Fibroblast of mammary gland (primary cell): Measurements from ENCODE around the gene PCBP2.
"Not testable (repeated sequence)": the region's sequence is repeated elsewhere in the genome, so short reads cannot be mapped to it uniquely, and the experiment has no call there.

ENCODE experiments used
- DNase-seq: peaks from one replicate; pipeline ENCODE4 v3.0.0-alpha.2; 2010; ENCODE audit warnings: low read depth
- H3K4me3 ChIP-seq: 2 replicates; pipeline ENCODE4 v1.5.1; 2011; ENCODE audit warnings: low read depth, mild to moderate bottlenecking, low read length, moderate library complexity; ENCODE audit not compliant: control insufficient read depth
- TF ChIP-seq, protein P1 (sequence below): conservative IDR thresholded peaks from 2 replicates; pipeline ENCODE4 v1.5.1; 2011; ENCODE audit warnings: low read depth, low read length, inconsistent platforms; ENCODE audit not compliant: control insufficient read depth, insufficient read depth

The PCBP2 gene

DNA sequence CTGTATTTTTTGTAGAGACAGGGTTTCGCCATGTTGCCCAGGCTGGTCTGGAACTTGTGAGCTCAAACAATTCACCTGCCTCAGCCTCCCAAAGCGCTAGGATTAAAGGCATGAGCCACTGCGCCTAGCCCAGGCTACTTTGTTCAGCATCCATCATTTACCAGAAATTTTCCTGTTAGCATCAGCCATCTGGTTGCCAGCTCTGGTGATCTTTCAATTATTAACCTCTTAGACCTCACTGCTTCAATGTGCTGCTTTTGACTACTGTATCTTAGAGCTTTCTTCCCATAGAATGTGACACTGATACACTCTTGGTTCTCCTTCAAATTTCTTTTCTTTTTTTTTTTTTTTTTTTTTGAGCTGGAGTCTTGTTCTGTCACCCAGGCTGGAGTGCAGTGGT, 33.7 kb upstream of the PCBP2 start:
- no peak overlapping the region for H3K4me3 ChIP-seq
- no peak for DNase-seq
- TF ChIP-seq, protein P1, sequence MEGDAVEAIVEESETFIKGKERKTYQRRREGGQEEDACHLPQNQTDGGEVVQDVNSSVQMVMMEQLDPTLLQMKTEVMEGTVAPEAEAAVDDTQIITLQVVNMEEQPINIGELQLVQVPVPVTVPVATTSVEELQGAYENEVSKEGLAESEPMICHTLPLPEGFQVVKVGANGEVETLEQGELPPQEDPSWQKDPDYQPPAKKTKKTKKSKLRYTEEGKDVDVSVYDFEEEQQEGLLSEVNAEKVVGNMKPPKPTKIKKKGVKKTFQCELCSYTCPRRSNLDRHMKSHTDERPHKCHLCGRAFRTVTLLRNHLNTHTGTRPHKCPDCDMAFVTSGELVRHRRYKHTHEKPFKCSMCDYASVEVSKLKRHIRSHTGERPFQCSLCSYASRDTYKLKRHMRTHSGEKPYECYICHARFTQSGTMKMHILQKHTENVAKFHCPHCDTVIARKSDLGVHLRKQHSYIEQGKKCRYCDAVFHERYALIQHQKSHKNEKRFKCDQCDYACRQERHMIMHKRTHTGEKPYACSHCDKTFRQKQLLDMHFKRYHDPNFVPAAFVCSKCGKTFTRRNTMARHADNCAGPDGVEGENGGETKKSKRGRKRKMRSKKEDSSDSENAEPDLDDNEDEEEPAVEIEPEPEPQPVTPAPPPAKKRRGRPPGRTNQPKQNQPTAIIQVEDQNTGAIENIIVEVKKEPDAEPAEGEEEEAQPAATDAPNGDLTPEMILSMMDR: no peak

DNA sequence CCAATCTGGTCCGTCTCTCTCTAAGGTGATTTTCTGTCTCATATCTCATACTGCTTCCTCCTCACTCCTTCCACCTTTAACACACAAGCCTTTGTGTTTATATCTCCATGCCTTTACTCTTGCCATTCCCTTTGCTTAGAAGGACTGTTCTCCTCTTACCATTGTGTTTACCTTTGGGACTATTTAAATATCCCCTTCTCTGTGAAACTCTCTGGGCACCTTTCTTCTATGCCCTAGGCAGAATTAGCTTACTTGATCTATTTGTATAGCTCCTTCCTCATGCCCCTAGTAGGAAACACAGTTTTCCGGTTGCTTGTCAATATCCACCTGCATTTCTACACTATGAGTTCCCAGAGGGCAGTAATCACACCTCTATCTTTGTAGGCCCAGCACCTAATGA, 32.1 kb upstream of the PCBP2 start:
- H3K4me3 ChIP-seq: no peak overlapping the region

DNA sequence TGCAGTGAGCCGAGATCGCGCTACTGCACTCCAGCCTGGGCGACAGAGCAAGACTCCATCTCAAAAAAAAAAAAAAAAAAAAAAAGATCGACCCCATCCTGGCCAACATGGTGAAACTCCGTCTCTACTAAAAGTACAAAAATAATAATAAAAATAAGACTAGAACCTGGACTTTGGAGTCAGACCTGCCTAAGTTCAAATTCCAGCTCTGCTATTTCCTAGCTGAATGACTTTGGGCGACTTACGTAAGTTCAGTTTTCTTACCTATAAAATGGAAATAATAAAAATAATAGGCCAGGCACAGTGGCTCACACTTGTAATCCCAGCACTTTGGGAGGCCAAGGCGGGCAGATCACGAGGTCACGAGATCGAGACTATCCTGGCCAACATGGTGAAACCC, 29.7 kb upstream of the PCBP2 start:
- not testable (repeated sequence) for H3K4me3 ChIP-seq, DNase-seq

More for the DNA sequence above, 32.1 kb upstream of the PCBP2 start:
- TF ChIP-seq, protein P1: no peak
- DNase-seq: no peak

DNA sequence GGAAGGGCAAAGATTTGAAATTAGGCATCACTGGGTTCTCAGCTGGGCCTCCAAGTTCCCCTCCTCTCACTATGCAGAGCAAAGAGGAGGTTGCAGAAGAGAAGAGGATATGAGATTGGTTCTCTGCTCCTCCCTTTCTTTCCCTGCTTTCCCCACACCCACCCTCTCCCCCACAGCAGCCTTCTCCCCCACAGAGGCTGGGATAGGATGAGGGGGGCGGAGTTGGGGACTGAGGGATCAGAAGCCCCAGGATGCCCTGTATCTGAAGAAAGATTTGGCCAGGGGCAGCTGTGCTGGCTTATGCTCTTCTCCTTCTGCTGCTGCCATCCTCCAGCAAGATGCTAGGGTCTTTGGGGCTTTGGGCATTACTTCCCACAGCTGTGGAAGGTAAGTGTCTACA, 28.3 kb upstream of the PCBP2 start, which contains the start of gene AMHR2:
AMHR2 (plus strand) TSS at position 259 of the 400 bp plus-strand sequence; CDS start at position 339, 80 bp downstream.
- no peak for DNase-seq
- TF ChIP-seq, protein P1: no peak
- no peak within 1 kb of the TSS for H3K4me3 ChIP-seq

DNA sequence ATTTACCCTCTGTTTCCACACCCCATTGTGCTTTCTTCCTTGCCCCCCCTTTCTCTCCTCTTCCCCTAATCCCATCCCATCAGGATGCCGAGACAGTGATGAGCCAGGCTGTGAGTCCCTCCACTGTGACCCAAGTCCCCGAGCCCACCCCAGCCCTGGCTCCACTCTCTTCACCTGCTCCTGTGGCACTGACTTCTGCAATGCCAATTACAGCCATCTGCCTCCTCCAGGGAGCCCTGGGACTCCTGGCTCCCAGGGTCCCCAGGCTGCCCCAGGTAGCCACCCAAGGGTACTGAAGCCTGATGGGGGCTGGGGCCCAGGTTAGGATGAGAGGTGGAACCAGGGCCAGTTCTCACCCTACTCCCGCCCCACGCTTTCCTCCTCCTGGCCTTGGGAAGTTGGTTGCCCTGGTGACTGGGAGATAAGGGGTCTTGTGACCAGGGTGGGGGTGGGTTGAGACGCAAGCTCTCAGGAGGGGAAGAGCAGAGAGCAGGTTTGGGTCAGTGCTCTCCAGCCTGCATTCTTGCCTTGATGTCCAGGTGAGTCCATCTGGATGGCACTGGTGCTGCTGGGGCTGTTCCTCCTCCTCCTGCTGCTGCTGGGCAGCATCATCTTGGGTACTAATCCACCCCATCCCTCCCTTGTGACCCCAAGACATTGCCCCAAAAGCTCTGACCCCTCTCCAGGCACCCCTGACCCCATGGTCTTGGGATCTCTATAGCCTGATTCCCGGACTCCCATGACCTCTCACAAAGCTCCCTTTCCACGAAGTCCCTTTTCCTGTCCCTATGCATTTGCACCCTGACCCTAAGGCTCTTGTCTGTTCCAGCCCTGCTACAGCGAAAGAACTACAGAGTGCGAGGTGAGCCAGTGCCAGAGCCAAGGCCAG, 27.0 kb upstream of the PCBP2 start:
- DNase-seq: no peak
- no peak overlapping the region for H3K4me3 ChIP-seq
- TF ChIP-seq, protein P1: no peak

DNA sequence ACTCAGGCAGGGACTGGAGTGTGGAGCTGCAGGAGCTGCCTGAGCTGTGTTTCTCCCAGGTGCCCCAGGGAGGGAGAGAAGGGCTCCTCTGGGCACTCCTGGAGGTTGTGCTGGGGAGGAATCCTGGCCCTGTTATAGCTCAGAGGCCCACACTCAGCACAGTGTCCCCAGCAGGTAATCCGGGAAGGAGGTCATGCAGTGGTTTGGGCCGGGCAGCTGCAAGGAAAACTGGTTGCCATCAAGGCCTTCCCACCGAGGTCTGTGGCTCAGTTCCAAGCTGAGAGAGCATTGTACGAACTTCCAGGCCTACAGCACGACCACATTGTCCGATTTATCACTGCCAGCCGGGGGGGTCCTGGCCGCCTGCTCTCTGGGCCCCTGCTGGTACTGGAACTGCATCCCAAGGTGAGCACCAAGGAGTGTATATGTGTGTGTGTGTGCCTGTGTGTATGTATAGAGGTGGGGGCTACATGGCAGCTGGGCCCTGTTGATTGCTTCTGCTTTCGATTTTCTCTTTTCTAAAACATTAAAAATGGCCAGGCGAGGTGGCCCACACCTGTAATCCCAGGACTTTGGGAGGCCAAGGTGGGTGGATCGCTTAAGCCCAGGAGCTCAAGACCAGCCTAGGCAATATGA, 26.3 kb upstream of the PCBP2 start:
- H3K4me3 ChIP-seq: no peak overlapping the region
- TF ChIP-seq, protein P1: no peak
- DNase-seq: no peak
